Purkinje cell (primary cell): ENCODE data around the gene NDUFC2. TPM values are rescaled to one million over a fixed set of nuclear protein-coding genes. Genes with fewer than 3 reads are reported as not detected.

ENCODE experiments used
- polyA plus RNA-seq: library from polyadenylated mRNA; unstranded; fragments of >200 nt; fragmentation: Nextera tagmentation; gene quantifications from 2 replicates; pipeline ENCODE4 v1.2.1, GENCODE V29; 2014

Gene NDUFC2
- 1,012 and 1,161 TPM in 2 replicates for polyA plus RNA-seq

DNA sequence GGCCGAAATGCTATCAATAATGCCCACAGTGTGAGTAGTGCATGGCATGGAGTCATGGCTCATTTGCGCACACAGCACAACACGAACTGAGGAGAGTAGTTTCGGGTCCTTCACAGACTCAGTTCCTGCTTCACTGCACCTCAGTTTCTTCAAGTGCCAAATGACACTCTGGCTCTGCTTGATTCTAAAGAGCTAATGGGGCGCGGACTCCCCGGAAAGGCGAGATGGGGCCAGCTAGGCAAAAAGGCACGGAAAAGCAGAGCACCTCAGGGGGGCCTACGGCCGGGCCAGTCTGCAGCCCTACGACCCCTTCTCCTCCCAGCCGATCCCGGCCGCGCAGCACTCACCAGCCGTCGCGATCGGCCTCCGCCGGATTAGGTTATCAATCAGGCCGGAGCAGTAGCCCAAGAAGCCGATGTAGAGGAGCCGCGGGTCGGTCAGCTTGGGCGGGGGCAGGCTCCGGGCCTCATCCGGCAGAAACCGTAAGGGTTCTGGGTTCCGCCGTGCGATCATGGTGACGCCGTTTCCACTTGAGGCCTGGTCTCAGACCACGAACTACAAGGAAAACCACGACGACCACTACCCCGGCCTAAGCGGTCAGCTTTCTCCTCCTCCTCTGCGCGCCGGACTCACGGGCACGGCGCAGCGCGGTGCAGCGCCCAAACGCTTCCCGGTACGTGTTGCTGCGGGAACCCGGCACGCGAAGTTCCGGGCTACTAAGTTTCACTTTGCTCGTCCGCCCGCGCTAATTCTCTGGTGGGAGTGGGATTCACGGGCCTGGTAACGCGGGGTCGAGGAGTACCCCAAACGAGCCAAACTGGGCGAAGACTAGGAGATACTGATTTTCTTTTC is at the start of gene NDUFC2:
Gene NDUFC2 (minus strand): TSS at position 631 of the 852 bp plus-strand sequence. CDS start 118 bp downstream, at position 513.

DNA sequence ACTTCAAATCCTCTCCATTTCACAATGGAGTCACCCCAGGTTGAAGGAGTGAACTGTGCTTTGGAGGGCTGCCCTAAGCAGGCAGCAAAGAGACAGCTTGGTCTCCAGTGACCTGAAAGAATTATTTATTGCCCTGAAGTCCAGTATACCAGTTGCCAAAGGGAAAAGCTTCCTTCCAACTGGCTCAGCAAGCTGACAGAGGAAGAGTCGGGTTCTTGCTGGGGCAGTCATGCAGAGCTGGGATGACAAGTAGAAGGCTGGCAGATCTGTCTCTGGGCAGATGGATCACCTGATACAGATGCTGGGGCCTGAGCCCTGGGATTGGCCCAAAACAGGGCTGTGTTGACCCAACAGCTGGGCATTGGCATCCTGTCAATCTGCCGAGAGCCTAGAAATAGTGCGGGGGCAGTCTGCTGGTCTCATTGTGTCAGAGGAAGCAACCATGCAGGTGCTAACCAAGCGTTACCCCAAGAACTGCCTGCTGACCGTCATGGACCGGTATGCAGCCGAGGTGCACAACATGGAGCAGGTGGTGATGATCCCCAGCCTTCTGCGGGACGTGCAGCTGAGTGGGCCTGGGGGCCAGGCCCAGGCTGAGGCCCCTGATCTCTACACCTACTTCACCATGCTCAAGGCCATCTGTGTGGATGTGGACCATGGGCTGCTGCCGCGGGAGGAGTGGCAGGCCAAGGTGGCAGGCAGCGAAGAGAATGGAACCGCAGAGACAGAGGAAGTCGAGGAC is 16.1 kb downstream of the NDUFC2 start, which contains the start of gene THRSP:
Gene THRSP (plus strand): TSS at position 422 of the 742 bp plus-strand sequence. CDS start 21 bp downstream, at position 443.

DNA sequence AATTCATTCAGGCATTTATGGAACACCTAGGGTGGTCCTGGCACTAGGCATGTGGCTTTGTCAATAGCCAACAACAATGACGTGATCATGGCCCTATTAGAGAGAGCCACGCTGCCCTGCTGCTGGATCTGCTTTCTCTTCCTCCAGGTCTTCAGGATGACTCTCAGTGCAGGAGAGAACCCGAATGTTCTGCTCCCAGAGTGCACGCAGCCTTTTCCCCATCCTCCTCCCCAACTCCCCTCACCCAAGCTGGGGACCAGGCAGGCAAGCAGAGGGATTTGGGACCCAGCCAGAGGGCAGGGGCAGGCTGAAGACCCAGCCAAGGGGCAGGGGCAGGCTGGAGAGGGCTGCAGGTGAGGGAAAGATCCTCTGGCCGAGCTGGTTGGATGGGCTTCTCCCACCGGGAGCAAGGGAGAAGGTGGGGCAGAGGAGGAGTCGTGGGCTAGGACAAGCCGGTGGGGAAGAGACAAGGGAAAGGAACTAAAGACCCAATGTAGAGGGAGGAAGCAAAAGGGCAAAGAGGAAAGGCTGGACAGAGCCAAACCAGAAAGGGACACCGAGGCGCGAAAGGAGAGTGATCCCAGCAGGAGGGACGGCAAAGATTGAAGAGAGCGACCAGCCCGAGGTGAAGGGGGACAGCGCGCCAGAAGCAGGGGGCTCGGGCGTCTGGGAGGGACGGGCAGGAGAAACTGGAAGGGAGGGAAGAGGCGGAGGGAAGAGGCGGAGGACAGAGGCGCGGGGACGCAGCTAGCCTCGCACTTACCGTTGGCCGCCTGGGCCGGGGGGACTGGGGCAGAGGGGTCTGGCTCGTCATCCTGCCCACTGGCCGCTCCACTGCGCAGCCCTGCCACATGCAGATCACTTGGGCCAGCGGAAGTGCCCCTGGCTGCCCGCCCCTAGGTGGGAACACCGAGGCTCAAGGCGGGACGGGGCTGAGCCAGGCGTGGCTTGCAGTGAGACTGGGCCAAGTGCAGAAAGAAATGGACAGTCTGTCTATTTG is 57.0 kb downstream of the NDUFC2 start, which contains the start of gene KCTD14:
Gene KCTD14 (minus strand): TSS at position 880 of the 1,000 bp plus-strand sequence. CDS start 27 bp downstream, at position 853.

Other genes with a start within 250 kb of the NDUFC2 start
- 9.9 and 14.8 TPM in 2 replicates for gene INTS4, start 85.2 kb downstream of the NDUFC2 start, polyA plus RNA-seq
- gene KCTD14, start 56.6 kb downstream of the NDUFC2 start, polyA plus RNA-seq = 0.79 TPM in 1 of 2 replicates, not detected in the other
- not detected in 2 replicates for gene THRSP, start 16.0 kb downstream of the NDUFC2 start, polyA plus RNA-seq
- gene ALG8, start 59.8 kb upstream of the NDUFC2 start, polyA plus RNA-seq = 59.1 and 75.9 TPM in 2 replicates
- 3.0 and 5.9 TPM in 2 replicates for gene KCTD21, start 108.8 kb upstream of the NDUFC2 start, polyA plus RNA-seq
- gene USP35, start 109.1 kb upstream of the NDUFC2 start, polyA plus RNA-seq = 0.07 and 0.29 TPM in 2 replicates